H1 (cell line): ENCODE measurements around the gene TMEM150A. TPM values are rescaled to one million over a fixed set of nuclear protein-coding genes. Genes with fewer than 3 reads are reported as not detected.

Experiments used
- CTCF ChIA-PET: fragments of 300-600 bp; sonication (Branson Sonifier 250); formaldehyde crosslinking; loops from one replicate; lab custom pipeline; 2021; ENCODE audit not compliant: partially characterized antibody; lab: Charles Lee
- POLR2A ChIA-PET: fragments of 300-600 bp; sonication (Branson Sonifier 250); formaldehyde crosslinking; loops from one replicate; lab custom pipeline; 2021; ENCODE audit warnings: inconsistent platforms; ENCODE audit not compliant: partially characterized antibody; lab: Charles Lee
- DNase-seq, 2 experiments: peaks; one replicate each; pipeline versions ENCODE4 v3.0.0 to v3.0.0-alpha.2; 2010 to 2022; ENCODE audit warnings: low spot score in 2 of 2, low read depth in 1 of 2, mixed read lengths in 1 of 2
- FAIRE-seq: peaks from 2 replicates; lab custom pipeline; 2011; peaks lifted over from hg19 to GRCh38; lab: Jason Lieb, UNC
- H2AFZ ChIP-seq: 2 replicates; pipeline ENCODE4 v1.8.1; 2012; ENCODE audit warnings: low read length, inconsistent platforms
- H2AK5ac ChIP-seq: 2 replicates; pipeline ENCODE4 v1.6.1; 2013; ENCODE audit warnings: low read depth, low read length
- H2BK120ac ChIP-seq: replicated peaks from 2 replicates; pipeline ENCODE3; 2013; ENCODE audit warnings: low read depth, low read length, inconsistent platforms
- H2BK12ac ChIP-seq: 2 replicates; pipeline ENCODE4 v1.6.1; 2013; ENCODE audit warnings: low read depth, low read length
- H2BK15ac ChIP-seq: 2 replicates; pipeline ENCODE4 v1.6.1; 2013; ENCODE audit warnings: low read length
- H2BK20ac ChIP-seq: 2 replicates; pipeline ENCODE4 v1.6.1; 2013; ENCODE audit warnings: low read length
- H2BK5ac ChIP-seq: 2 replicates; pipeline ENCODE4 v1.6.1; 2013; ENCODE audit warnings: low read depth, low read length
- H3K14ac ChIP-seq: 2 replicates; pipeline ENCODE4 v1.6.1; 2013; ENCODE audit warnings: inconsistent platforms; ENCODE audit not compliant: insufficient read length
- H3K18ac ChIP-seq: 2 replicates; pipeline ENCODE4 v1.6.1; 2013; ENCODE audit warnings: low read length; ENCODE audit errors: extremely low read depth
- H3K23ac ChIP-seq: 2 replicates; pipeline ENCODE4 v1.6.1; 2013; ENCODE audit warnings: inconsistent platforms; ENCODE audit not compliant: insufficient read length
- H3K23me2 ChIP-seq: 2 replicates; pipeline ENCODE4 v1.6.1; 2013; ENCODE audit warnings: low read depth, low read length
- H3K27ac ChIP-seq: 2 replicates; pipeline ENCODE4 v1.6.1; 2011; ENCODE audit warnings: low read depth, low read length, inconsistent platforms
- H3K27me3 ChIP-seq, 4 experiments: replicated peaks in 1 of 4; 1 replicate in 1 of 4; 2 replicates in 3 of 4; pipeline versions ENCODE4 v1.6.1 to v1.8.1; 2011 to 2013; ENCODE audit warnings: low read length in 3 of 4, mild to moderate bottlenecking in 3 of 4, inconsistent platforms in 2 of 4, mixed read lengths in 2 of 4, moderate library complexity in 1 of 4; ENCODE audit not compliant: control insufficient read depth in 3 of 4, insufficient read depth in 3 of 4; ENCODE audit errors: extremely low read depth in 1 of 4
- H3K36me3 ChIP-seq, 4 experiments: 2 replicates each; pipeline versions ENCODE4 v1.6.1 to v1.8.1; 2011 to 2013; ENCODE audit warnings: mild to moderate bottlenecking in 4 of 4, low read length in 3 of 4, moderate library complexity in 2 of 4, control low read depth in 1 of 4, inconsistent platforms in 1 of 4; ENCODE audit not compliant: insufficient read depth in 4 of 4, control insufficient read depth in 2 of 4
- H3K4ac ChIP-seq: replicated peaks from 2 replicates; pipeline ENCODE3; 2013; ENCODE audit warnings: low read length, low read depth, mixed read lengths, inconsistent platforms; ENCODE audit not compliant: insufficient read length
- H3K4me1 ChIP-seq, 4 experiments: replicated peaks in 1 of 4; 1 replicate in 1 of 4; 2 replicates in 3 of 4; pipeline versions ENCODE4 v1.6.1 to v1.8.1; 2011 to 2013; ENCODE audit warnings: low read length in 3 of 4, inconsistent platforms in 2 of 4, mixed read lengths in 1 of 4; ENCODE audit not compliant: insufficient read depth in 4 of 4, control insufficient read depth in 3 of 4
- H3K4me2 ChIP-seq, 2 experiments: 2 replicates each; pipeline versions ENCODE4 v1.6.1 to v1.8.1; 2011 to 2013; ENCODE audit warnings: low read depth in 2 of 2, low read length in 2 of 2, control low read depth in 1 of 2, inconsistent platforms in 1 of 2, mild to moderate bottlenecking in 1 of 2; ENCODE audit not compliant: insufficient read depth in 1 of 2
- H3K4me3 ChIP-seq, 4 experiments: fragments of 200-600, 300-600 bp in 1 of 4; sonication (generic), shearing (Covaris generic), sonication (Bioruptor Twin) in 1 of 4; 2 replicates each; pipeline versions ENCODE4 v1.5.1 to v1.8.1; 2011 to 2016; ENCODE audit warnings: low read length in 4 of 4, low read depth in 3 of 4, control low read depth in 2 of 4, inconsistent platforms in 2 of 4, mild to moderate bottlenecking in 2 of 4, mixed read lengths in 1 of 4, moderate library complexity in 1 of 4; ENCODE audit not compliant: insufficient read depth in 2 of 4; ENCODE audit errors: extremely low read depth in 1 of 4
- H3K56ac ChIP-seq: replicated peaks from 2 replicates; pipeline ENCODE3; 2013; ENCODE audit warnings: low read depth, mild to moderate bottlenecking, mixed read lengths, low read length, inconsistent platforms; ENCODE audit not compliant: insufficient read length
- H3K79me1 ChIP-seq: 2 replicates; pipeline ENCODE4 v1.6.1; 2013; ENCODE audit warnings: low read depth, low read length, control low read depth
- H3K79me2 ChIP-seq, 2 experiments: 2 replicates each; pipeline versions ENCODE4 v1.6.1 to v1.8.1; 2012 to 2013; ENCODE audit warnings: low read length in 2 of 2, mild to moderate bottlenecking in 2 of 2, inconsistent platforms in 1 of 2; ENCODE audit not compliant: insufficient read depth in 2 of 2, control insufficient read depth in 1 of 2
- H3K9ac ChIP-seq, 4 experiments: replicated peaks in 1 of 4; 1 replicate in 1 of 4; 2 replicates in 3 of 4; pipeline versions ENCODE4 v1.6.1 to v1.8.1; 2011 to 2013; ENCODE audit warnings: low read depth in 3 of 4, low read length in 3 of 4, control low read depth in 2 of 4, mild to moderate bottlenecking in 2 of 4, moderate library complexity in 2 of 4, inconsistent platforms in 1 of 4; ENCODE audit errors: extremely low read depth in 1 of 4
- H3K9me3 ChIP-seq, 2 experiments: 2 replicates each; pipeline versions ENCODE4 v1.6.1 to v1.8.1; 2012 to 2013; ENCODE audit warnings: mild to moderate bottlenecking in 2 of 2, moderate library complexity in 2 of 2, control low read depth in 1 of 2, inconsistent platforms in 1 of 2, low read depth in 1 of 2, low read length in 1 of 2, mixed read lengths in 1 of 2; ENCODE audit not compliant: insufficient read depth in 2 of 2
- H4K20me1 ChIP-seq, 2 experiments: replicated peaks in 1 of 2; 2 replicates each; pipeline versions ENCODE3 to v1.8.1; 2011 to 2013; ENCODE audit warnings: inconsistent platforms in 2 of 2, low read length in 2 of 2, mild to moderate bottlenecking in 1 of 2; ENCODE audit not compliant: insufficient read depth in 2 of 2, control insufficient read depth in 1 of 2
- H4K5ac ChIP-seq: 2 replicates; pipeline ENCODE4 v1.6.1; 2013; ENCODE audit warnings: low read length, low read depth, mixed read lengths, inconsistent platforms; ENCODE audit not compliant: insufficient read length
- H4K8ac ChIP-seq: 2 replicates; pipeline ENCODE4 v1.8.0; 2013; ENCODE audit warnings: mild to moderate bottlenecking, moderate library complexity, low read length, inconsistent platforms; ENCODE audit not compliant: insufficient read depth; ENCODE audit errors: extremely low read depth
- H4K91ac ChIP-seq: replicated peaks from 2 replicates; pipeline ENCODE3; 2013; ENCODE audit warnings: low read length, mixed read lengths, inconsistent platforms; ENCODE audit not compliant: insufficient read length
- ASH2L ChIP-seq: fragments of 200-600, 300-600 bp; sonication (generic); IDR thresholded peaks from one replicate; pipeline ENCODE4 v1.7.1; 2017; ENCODE audit warnings: low read length
- BACH1 ChIP-seq: IDR thresholded peaks from 2 replicates; pipeline ENCODE4 v1.6.1; 2012; ENCODE audit warnings: low read length, improper control_type of control experiment
- CEBPB ChIP-seq: IDR thresholded peaks from 2 replicates; pipeline ENCODE4 v1.6.1; 2012; ENCODE audit warnings: low read depth, low read length
- HDAC6 ChIP-seq: IDR thresholded peaks from one replicate; pipeline ENCODE4 v1.7.1; 2012; ENCODE audit warnings: low read depth, mild to moderate bottlenecking, inconsistent platforms, low read length, moderate library complexity
- JUN ChIP-seq: IDR thresholded peaks from 2 replicates; pipeline ENCODE4 v1.6.1; 2011; ENCODE audit warnings: low read depth, mild to moderate bottlenecking, improper control_type of control experiment, low read length
- KDM1A ChIP-seq: fragments of 200-600, 300-600 bp; sonication (generic); IDR thresholded peaks from 2 replicates; pipeline ENCODE4 v1.7.1; 2016; ENCODE audit warnings: mild to moderate bottlenecking, low read length, borderline replicate concordance
- PHF8 ChIP-seq: fragments of 200-600 bp; sonication (generic); conservative IDR thresholded peaks from 2 replicates; pipeline ENCODE4 v1.7.1; 2012; ENCODE audit warnings: low read depth, mild to moderate bottlenecking, inconsistent platforms, low read length, moderate library complexity
- POLR2A ChIP-seq, 2 experiments: IDR thresholded peaks; 1 replicate in 1 of 2; 2 replicates in 1 of 2; pipeline ENCODE4 v1.6.1; 2011; ENCODE audit warnings: low read depth in 2 of 2, low read length in 2 of 2, mild to moderate bottlenecking in 2 of 2; ENCODE audit errors: control extremely low read depth in 1 of 2
- RBBP5 ChIP-seq: IDR thresholded peaks from 2 replicates; pipeline ENCODE4 v1.7.1; 2012; ENCODE audit warnings: low read depth, mild to moderate bottlenecking, inconsistent platforms, low read length, moderate library complexity, borderline replicate concordance
- SIN3A ChIP-seq, 2 experiments: IDR thresholded peaks in 1 of 2; conservative IDR thresholded peaks in 1 of 2; 2 replicates each; pipeline ENCODE4 v1.6.1; 2011 to 2012; ENCODE audit warnings: low read length in 2 of 2, improper control_type of control experiment in 1 of 2, low read depth in 1 of 2, mild to moderate bottlenecking in 1 of 2
- SIX5 ChIP-seq: IDR thresholded peaks from 2 replicates; pipeline ENCODE4 v1.6.1; 2011; ENCODE audit warnings: mild to moderate bottlenecking, low read depth, low read length
- WGBS, 2 experiments: shearing (Covaris generic) in 1 of 2; methylation state at CpG; one replicate each; pipeline versions ENCODE4 v1.1.6 to v1.1.7; 2013 to 2015; ENCODE audit warnings: low lambda C conversion rate in 2 of 2, mixed read lengths in 2 of 2, inconsistent platforms in 1 of 2, low coverage in 1 of 2, missing lambda C conversion rate in 1 of 2; ENCODE audit not compliant: insufficient replicate concordance in 2 of 2, insufficient coverage in 1 of 2, insufficient read length in 1 of 2; ENCODE audit errors: extremely low coverage in 1 of 2, missing lambda C conversion rate in 1 of 2; 5-methylcytosine and 5-hydroxymethylcytosine counted together
- polyA plus RNA-seq, 7 experiments: library from polyadenylated mRNA; depleted of rRNA in 3 of 7; stranded (reverse) in 5 of 7; unstranded in 2 of 7; fragments of >200 nt in 5 of 7; fragments of 200-250 nt in 2 of 7; gene quantifications; 1 replicate in 5 of 7; 2 replicates in 1 of 7; 4 replicates in 1 of 7; pipeline versions ENCODE4 v1.2.1 to v1.2.3, GENCODE V29; 2011 to 2013; ENCODE audit warnings: missing spikeins in 2 of 7, mixed read lengths in 2 of 7
- total RNA-seq: library from RNA; stranded (reverse); fragmentation: NEBNext Ultra II Directional; extraction: Animal tissue kit (Norgen Biotek cat#: 25700); gene quantifications from 2 replicates; pipeline ENCODE4 v1.2.1, GENCODE V29; 2021
- TF ChIP-seq, protein P1 (sequence below), 3 experiments: IDR thresholded peaks; 1 replicate in 2 of 3; 2 replicates in 1 of 3; pipeline versions ENCODE4 v1.5.1 to v1.6.1; 2011; ENCODE audit warnings: low read length in 3 of 3, mild to moderate bottlenecking in 3 of 3, inconsistent platforms in 2 of 3, low read depth in 1 of 3, moderate library complexity in 1 of 3; ENCODE audit not compliant: insufficient read depth in 1 of 3; ENCODE audit errors: control extremely low read depth in 1 of 3

The TMEM150A gene
- total and polyA plus RNA-seq, 2 of the 8 experiments (the other 6 are each of a cell fraction or from before 2014, with no cell fraction given) = 19.8 to 29.9 TPM

DNA sequence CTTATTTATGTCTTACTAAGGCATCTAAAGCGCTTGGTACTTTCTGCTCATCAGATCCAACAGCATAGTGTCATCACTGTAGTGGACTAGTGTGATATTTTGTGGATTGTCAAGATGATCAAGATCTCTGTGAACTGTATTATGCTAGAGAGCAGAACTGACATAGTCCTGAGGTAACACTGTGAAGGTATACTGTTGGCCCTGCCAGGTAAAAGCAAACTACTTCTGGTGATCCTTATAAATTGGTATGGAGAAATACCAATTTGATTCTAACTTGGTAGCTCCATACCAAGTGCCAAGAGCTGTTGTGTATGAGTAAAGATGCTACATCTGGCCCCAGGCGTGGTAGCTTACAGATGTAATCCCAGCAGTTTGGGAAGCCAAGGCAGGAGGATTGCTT, 49.6 kb upstream of the TMEM150A start:
- POLR2A ChIA-PET = interaction anchor here (1.8 kb wide), 2 partner anchors 11 to 24 kb away, joined by 3 to 4 read pairs; no protein-coding TSS in a partner anchor
- Histone ChIP-seq H4K8ac (no peak overlapping the region), H3K4me1 (0 out of 7 replicates have a peak, but pooled peaks cover 0 to 3% (median 0%) of the 10 kb centered on the region in 4 experiments), H3K18ac (no peak overlapping the region), H3K27me3 (no peaks in the 10 kb centered on the region), H3K23ac (no peak overlapping the region), H3K23me2 (0 out of 2 replicates have a peak, but pooled peaks cover 2% of the 10 kb centered on the region), H3K9me3 (no peaks in the 10 kb centered on the region), H2BK12ac (no peak overlapping the region), H2AFZ (no peak overlapping the region), H2BK20ac (no peak overlapping the region), H3K9ac (no peak overlapping the region), H3K56ac (no peak overlapping the region), H2BK15ac (no peak overlapping the region), H4K20me1 (peaks cover 0 to 2% of the 10 kb centered on the region in 2 experiments), H3K14ac (no peak overlapping the region), H2BK5ac (no peak overlapping the region), H3K27ac (no peak overlapping the region), H3K4ac (no peak overlapping the region), H2BK120ac (no peak overlapping the region), H4K91ac (no peak overlapping the region), H3K4me2 (no peak overlapping the region), H3K36me3 (peaks cover 22 to 62% (median 36%) of the 10 kb centered on the region in 4 experiments), H2AK5ac (no peak overlapping the region), H4K5ac (no peak overlapping the region), H3K79me1 (no peaks in the 10 kb centered on the region), H3K4me3 (no peak overlapping the region), H3K79me2 (no peaks in the 10 kb centered on the region)
- no peak for DNase-seq
- WGBS, 2 experiments = 90% methylated on average over 2 of the region's 2 CpGs; no CpG with 5 or more reads in 1 of the 2 experiments
- CTCF ChIA-PET = interaction anchor here (0.7 to 8.4 kb wide), 5 partner anchors 8 to 57 kb away, joined by 3 to 69 read pairs (median 4); no protein-coding TSS in a partner anchor
- FAIRE-seq = no peak
- no peak for TF ChIP-seq SIX5
- TF ChIP-seq, protein P1, sequence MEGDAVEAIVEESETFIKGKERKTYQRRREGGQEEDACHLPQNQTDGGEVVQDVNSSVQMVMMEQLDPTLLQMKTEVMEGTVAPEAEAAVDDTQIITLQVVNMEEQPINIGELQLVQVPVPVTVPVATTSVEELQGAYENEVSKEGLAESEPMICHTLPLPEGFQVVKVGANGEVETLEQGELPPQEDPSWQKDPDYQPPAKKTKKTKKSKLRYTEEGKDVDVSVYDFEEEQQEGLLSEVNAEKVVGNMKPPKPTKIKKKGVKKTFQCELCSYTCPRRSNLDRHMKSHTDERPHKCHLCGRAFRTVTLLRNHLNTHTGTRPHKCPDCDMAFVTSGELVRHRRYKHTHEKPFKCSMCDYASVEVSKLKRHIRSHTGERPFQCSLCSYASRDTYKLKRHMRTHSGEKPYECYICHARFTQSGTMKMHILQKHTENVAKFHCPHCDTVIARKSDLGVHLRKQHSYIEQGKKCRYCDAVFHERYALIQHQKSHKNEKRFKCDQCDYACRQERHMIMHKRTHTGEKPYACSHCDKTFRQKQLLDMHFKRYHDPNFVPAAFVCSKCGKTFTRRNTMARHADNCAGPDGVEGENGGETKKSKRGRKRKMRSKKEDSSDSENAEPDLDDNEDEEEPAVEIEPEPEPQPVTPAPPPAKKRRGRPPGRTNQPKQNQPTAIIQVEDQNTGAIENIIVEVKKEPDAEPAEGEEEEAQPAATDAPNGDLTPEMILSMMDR (IDR thresholded peaks at IDR 0.05; ENCODE audit: control extremely low read depth in 1 of 3, insufficient read depth in 1 of 3, low read depth in 1 of 3, low read length in 3 of 3) = no peak
- TF ChIP-seq BACH1 = no peak
- TF ChIP-seq POLR2A (IDR thresholded peaks at IDR 0.05; ENCODE audit: control extremely low read depth in 1 of 2, low read depth in 2 of 2, low read length in 2 of 2) = no peak
- no peak for TF ChIP-seq KDM1A
- no peak for TF ChIP-seq RBBP5
- no peak for TF ChIP-seq JUN
- TF ChIP-seq PHF8 = no peak
- TF ChIP-seq HDAC6 = no peak
- TF ChIP-seq SIN3A (conservative IDR thresholded peaks at IDR 0.05 in 1 of 2, IDR thresholded peaks at IDR 0.05 in 1 of 2; ENCODE audit: low read depth in 1 of 2, low read length in 2 of 2) = no peak
- no peak for TF ChIP-seq CEBPB
- no peak for TF ChIP-seq ASH2L
